Measurements from ENCODE around the gene CLN6.
A peak's percentile ranks its signal among the peaks of the same experiment; 100 is the strongest.

CLN6 gene

GRCh38 chr15:68229386-68230156 is at the start of gene CLN6:
Gene CLN6, minus strand, starts transcription at chr15:68229728. Its CDS starts 144 bp downstream, at chr15:68229584.
- peak; percentile 93 for DNase-seq

DNA sequence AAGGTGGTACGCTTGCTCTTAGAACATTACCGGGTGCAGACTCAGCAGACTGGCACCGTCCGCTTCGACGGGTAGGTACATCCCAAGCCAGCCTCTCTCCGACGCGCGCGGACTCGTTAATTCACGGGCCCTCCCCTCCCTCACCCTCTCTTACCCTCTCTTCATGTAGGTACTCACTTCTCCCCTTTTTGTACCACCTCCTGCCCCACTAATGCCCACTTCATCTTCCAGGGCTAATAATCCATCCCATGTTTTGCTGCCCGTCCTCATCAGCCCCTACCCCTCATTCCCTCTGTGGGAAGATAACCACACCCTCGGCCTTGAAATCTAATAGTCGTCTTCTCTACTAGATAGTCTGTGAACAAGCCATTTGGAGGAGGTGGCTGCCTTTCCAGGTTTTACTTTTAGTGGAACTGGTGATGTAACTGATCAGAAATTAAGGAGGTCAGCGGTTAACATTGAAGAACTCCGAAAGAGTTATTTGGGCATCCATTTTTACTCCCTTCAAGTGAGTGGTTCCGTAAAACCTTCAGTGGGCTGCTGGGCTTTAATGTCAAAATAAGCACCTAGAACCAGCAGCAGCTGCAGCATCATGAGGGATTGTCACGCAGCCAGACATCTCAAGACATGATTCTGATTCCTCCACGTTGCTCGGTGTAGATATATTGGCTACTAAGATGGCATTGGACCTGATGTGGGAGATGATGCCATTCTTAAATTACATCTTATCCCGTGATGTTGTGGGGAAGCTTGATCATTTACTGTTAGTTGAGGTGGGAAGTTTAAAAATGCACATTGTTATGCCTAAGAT is 49.3 kb upstream of the CLN6 start:
- peak; percentile 59 for DNase-seq

- DNase-seq: no peak
Observed at GRCh38 chr15:68278345-68278594, 48.7 kb upstream of the CLN6 start.

DNA sequence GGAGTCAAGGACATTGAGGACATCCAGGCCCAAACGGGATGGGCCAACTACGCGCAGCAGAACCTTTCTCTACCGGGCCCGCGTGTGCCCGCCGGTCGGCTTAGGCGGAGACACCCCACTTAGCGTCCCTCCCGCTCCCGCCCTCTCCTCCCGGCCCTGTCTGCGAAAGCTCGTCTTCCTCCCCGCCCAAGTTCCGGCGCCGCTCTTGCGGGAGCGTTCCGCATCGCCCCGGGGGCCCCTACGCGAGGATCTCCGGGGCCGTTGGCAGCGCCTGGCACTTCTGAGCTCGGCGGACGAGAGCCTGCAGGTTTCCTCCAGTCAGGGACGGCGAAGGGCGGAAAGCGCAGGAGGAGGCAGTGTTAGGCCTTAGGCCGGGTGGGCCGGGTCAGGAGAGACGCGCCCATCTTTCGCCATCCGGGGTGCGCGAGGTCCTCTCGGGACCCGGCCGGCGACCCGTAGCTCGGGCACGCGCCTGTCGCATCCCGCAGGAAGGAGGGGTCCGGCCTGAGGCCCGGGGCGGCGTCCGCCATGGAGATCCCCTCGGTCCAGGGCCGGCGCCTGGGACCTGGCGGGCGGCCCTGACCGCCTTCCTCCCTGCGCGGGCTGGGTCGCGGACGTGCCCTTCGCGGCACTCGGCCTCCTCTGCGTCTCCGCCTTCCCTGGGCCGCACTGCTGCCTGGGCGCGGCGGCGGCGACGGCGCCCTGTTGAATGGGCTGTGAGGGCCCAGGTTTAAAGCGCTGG is 48.2 kb upstream of the CLN6 start, which contains the start of gene FEM1B:
TSS of gene FEM1B (plus strand) at position 143 of the 742 bp plus-strand sequence. CDS start 673 bp downstream, outside the sequence.
- DNase-seq: peak; percentile 97

DNA sequence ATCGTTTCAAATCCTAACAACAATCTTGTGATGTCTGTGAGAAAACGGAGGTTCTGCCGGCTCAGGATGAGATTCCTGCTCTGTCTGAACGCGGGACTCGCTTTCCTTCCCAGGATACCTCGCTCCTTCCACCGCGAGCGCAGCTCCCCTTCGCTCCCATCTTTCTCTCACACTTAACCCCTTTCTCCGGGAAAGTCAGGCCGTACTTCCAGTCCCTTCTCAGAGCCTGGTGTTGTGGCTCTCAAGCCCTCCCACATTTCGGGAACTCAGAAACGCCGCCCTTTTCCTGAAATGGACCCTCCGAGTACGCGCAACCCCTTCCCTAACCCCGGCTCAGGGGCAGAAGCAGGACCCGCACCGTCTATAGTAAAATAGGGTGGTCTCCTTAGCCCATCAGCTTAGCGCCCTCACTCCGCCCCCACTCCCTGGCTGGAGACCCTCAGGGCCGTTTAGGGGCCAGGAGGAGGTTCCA is 47.6 kb upstream of the CLN6 start:
- DNase-seq: no peak

- peak; percentile 17 for DNase-seq
Observed at GRCh38 chr15:68276668-68277067, 47.1 kb upstream of the CLN6 start.

DNA sequence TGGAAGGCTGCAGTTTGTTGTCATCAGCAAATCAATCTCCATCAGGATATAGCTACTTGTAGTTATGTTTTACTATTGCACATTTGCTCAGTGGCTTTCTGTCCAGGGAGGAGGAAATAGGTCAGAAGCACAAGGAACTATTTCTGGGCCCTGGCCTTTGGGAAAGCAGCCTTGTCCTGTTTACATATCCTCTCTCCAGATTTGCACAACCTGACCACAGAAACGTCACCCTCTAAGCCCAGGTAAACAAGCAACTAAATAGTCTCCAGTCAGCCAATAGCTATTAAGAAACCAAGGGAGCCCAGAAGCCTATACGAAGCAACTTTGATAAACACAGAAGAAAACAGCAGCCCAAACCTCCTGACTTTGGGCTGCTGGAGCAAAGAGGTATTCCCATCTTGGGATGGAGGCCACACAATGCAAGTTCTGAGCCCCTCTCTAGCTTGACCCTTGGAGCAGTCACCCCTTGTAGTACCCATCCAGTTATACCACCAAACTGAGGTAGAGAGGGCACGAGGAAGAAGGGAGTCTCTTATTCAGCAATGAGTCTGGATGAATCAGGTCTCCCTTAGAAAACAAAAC is 45.7 kb upstream of the CLN6 start:
- no peak for DNase-seq

DNA sequence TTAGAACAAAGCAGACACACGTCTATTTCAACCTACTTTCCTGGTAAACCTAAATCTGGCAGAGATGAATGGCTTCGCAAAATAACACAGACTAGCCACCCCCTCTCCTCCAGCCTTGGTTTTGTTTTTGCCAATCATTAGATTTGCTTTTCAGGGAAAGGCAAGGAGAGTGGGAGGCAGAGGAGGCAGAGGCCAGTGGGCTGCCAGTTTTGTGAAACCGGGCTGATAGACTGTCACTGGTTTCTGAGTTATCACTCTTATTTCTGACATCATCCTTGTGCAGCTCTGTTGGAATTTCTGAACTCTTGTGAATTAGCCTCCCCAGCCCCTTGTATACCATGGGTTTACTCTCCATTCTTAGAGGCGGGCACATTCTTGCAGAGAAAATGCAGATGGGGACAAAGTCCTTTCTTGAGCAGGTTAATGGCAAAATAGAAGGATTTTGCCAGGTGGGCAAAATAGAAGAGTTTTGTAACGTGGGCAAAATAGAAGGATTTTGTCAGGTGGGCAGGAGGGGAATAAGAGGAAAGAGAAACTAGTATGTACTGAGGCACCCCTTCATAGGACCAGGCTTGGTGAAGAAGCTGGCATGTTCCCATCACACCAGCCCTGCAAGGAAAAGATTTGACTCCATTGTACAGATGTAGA is 44.8 kb upstream of the CLN6 start:
- no peak for DNase-seq

DNA sequence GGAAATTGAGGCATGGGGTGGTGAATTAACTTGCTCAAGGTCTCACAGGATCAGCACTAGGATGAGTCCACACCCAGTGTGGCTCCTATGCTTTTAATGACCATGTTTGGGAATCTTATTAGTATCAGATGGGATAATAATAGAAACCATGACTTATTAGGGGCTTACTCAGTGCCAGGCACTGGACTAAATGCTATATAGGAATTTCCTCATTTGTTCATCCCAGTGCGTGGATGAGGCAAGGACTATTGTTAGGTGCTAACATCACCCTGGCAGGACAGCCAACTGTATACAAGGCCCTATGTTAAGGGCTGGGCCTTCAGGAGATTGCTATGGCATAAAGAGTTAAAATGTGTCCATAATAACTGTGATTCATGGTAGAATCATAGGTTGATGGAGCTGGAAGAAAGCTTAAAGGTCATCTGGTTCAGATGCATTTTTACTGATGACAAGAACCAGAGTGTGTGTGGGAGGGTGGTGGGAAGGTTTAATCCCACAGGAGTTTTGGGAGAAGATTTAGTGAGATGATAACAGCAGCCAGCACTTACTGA is 43.3 kb upstream of the CLN6 start:
- DNase-seq: no peak

DNA sequence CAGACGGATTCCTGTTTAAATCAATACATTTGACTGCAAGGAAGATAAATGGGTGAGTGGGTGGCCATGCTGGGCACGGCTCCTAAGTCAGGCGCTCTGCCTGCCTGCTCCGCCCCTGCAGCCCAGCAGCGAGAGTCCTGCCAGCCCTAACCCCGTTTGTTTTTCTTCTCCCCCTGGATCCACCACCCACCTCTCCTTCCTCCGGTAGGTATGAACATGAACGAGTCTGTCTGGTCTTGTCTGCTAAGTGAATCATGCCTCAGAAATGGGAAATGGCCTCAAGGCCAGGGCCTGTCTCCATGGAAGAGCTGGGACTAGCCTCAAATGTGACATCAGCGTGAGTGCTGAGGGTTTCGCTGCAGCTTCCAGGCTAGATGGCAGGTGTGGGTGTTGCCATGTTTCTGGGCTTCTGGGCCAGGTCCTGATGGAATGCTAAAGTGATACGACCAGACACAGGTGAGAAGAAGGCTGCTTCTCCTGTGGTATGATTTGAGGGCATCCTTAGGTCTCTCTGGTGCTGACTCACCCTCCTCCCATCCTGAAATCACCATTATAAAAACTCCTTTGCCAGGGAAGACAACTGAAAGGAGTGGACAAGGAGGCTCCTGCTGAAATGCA is 42.4 kb upstream of the CLN6 start:
- no peak for DNase-seq

DNA sequence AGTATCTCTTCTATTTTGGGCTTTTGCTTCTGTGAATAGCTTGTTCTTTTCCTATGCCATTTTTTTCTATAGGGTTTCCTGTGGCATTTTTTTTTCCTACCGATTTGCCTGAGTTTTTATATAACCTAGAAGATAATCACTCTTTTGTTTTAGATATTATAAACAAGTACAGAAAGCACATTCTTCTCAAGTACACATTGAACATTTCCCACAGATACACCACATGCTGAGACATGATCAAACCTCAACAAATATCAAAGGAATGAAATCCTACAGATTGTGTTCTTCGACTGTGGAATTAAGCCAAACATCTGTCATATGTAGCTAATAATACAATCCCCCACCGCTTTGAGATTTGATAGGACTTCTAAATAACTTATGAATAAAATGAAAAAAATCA is 38.9 kb upstream of the CLN6 start:
- no peak for DNase-seq

GRCh38 chr15:68265674-68266073 is 36.1 kb upstream of the CLN6 start:
- DNase-seq: no peak

- no peak for DNase-seq
Observed at GRCh38 chr15:68265081-68265480, 35.6 kb upstream of the CLN6 start.

DNA sequence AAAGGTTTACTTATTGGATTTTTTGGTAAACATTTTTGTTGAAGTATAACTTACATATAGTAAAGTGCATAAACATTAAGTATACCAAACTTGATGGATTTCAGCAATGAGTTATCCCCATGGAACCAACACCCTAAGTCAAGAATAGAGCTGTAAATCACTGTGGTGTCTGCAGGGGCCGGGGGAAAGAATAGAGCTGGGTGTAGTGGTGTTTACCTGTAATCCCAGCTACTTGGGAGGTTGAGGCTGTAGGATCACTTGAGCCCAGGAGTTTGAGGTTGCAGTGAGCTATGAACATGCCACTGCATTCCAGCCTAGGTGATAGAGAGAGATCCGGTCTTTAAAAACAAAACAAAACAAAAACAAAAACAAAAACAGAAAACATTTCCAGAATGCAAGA is 34.8 kb upstream of the CLN6 start:
- DNase-seq: no peak

DNA sequence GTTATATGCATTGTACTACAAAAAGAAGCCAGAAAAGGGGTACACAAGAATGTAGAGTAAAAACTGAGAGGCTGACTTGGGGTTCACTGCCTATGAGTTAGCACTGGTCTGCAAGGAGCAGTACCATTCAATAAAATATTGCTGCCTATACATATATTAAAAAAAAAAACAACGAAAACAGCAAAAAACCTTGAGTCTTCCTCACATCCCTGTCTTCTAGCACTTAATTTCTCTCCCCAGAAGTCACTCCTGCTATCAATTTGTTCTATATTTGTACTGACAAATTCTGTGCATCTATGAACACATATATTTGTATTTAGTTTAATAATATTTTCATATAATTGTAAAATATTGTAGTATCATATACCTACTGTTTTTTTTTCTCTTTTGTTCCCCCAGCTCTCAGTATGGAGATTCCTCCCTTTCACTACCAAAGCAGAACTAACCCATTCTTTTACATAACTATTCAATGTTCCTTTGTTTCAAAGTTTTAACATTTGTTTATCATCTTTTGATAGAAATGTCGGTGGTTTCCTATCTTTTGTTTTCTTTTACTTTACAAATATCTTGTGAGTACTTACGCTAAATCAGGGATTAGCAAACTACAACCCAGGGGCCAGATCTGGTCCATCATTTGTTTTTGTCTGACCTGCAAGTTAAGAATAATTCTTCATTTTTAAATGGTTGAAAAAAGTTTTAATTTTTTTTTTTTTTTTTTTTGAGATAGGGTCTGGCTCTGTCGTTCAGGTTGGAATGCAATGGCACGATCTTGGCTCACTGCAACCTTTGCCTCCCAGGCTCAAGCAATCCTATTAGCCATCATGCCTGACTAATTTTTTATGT is 33.2 kb upstream of the CLN6 start:
- DNase-seq: no peak

DNA sequence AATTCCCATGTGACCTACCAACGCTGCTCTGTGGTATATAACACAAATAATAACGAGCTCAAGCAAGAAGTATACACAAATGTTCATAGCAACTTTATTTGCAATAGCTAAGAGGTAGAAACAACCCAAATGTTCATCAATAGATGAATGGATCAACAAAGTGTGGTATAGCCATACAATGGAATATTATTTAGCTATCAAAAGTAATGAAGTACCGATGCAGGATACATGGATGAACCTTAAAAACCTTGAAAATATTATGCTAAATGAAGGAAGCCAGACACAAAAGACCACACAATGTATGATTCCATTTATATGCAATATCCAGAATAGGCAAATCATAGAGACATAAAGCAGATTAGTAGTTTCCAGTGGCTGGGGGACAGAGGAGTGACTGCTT is 32.5 kb upstream of the CLN6 start:
- DNase-seq: no peak

DNA sequence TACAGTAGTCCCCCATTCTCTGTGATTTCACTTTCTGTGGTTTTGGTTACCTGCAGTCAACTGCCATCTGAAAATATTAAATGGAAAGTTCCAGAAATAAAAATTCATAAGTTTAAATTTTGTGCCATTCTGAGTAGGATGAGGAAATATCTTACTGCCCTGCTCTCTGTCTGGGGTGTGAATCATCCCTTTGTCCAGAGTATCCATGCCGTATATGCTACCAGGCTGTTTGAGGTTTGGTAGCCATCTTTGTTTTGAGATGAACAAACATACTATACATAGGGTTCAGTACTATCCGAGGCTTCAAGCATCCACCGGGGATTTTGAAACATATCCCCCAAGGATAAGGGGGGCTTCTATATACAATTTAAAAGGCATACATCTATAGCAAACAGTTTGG is 31.7 kb upstream of the CLN6 start:
- no peak for DNase-seq

GRCh38 chr15:68259883-68260282 is 30.4 kb upstream of the CLN6 start:
- DNase-seq: no peak

DNA sequence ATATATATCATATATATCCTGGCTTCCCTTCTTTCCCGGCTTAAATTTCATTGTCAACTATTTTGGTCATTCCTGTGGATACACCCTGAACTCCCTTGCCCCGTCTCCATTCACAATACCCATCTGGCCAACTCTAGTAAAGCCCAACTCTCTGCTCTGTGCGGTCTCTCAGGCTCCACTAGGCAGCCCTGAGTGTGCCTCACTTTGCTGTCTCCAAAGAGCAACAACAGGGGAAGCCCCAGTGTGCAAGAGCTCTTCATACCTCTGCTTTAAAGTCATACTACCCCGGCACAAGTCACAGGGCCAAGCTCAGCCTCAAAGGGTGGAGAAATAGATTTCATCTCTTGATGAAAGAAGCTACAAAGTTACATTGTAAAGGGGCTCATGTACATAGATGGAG is 29.2 kb upstream of the CLN6 start:
- no peak for DNase-seq

- peak; percentile 94 for DNase-seq
Observed at GRCh38 chr15:68256675-68257450, 27.3 kb upstream of the CLN6 start.
